NB4 (cell line): ENCODE measurements around the gene RUNX3.

Source experiments
- DNase-seq: peaks from one replicate; pipeline ENCODE4 v3.0.0; 2010; ENCODE audit warnings: low read depth
- H3K4me3 ChIP-seq: one replicate; pipeline ENCODE4 v1.5.1; 2011; ENCODE audit warnings: mild to moderate bottlenecking, low read depth, low read length, moderate library complexity
- CTCF ChIP-seq: IDR thresholded peaks from one replicate; pipeline ENCODE4 v1.5.1; 2012; ENCODE audit warnings: low read depth, low read length
- MAX ChIP-seq: IDR thresholded peaks from 2 replicates; pipeline ENCODE4 v1.6.1; 2011; ENCODE audit warnings: low read depth, low read length
- MYC ChIP-seq: IDR thresholded peaks from 2 replicates; pipeline ENCODE4 v1.6.1; 2011; ENCODE audit warnings: low read depth, low read length
- POLR2A ChIP-seq: IDR thresholded peaks from 2 replicates; pipeline ENCODE4 v1.6.1; 2011; ENCODE audit warnings: mild to moderate bottlenecking; ENCODE audit not compliant: insufficient read length; ENCODE audit errors: extremely low read depth

RUNX3 gene

GRCh38 chr1:24914226-24915069, 15.6 kb downstream of the RUNX3 start:
- no peak for DNase-seq
- TF ChIP-seq MYC (no peak), MAX (no peak), CTCF (no peak), POLR2A (no peak)
- H3K4me3 ChIP-seq: no peak overlapping the region

- DNase-seq: no peak
- H3K4me3 ChIP-seq: no peak overlapping the region
- TF ChIP-seq MYC (no peak), POLR2A (no peak), CTCF (no peak), MAX (no peak)
Observed at GRCh38 chr1:24913616-24914225, 16.4 kb downstream of the RUNX3 start.

GRCh38 chr1:24913274-24913604, 16.8 kb downstream of the RUNX3 start:
- DNase-seq: no peak
- TF ChIP-seq MAX (no peak), POLR2A (no peak), CTCF (no peak), MYC (no peak)
- H3K4me3 ChIP-seq: no peak overlapping the region

GRCh38 chr1:24912376-24913273, 17.5 kb downstream of the RUNX3 start:
- H3K4me3 ChIP-seq: no peak overlapping the region
- TF ChIP-seq MYC (no peak), MAX (no peak), CTCF (no peak), POLR2A (no peak)
- DNase-seq: no peak

- no peak for TF ChIP-seq POLR2A
- TF ChIP-seq MAX: no peak
- TF ChIP-seq MYC: no peak
- TF ChIP-seq CTCF: no peak
- H3K4me3 ChIP-seq: no peak overlapping the region
- DNase-seq: no peak
Observed at GRCh38 chr1:24911651-24912155, 18.4 kb downstream of the RUNX3 start.
